ENCODE results near the gene GCN1.
"Not testable (repeated sequence)": the region's sequence is repeated elsewhere in the genome, so short reads cannot be mapped to it uniquely, and the experiment has no call there.

GCN1 gene

GRCh38 chr12:120216742-120217605 is 22.5 kb upstream of the GCN1 start:
- no peak for DNase-seq

DNA sequence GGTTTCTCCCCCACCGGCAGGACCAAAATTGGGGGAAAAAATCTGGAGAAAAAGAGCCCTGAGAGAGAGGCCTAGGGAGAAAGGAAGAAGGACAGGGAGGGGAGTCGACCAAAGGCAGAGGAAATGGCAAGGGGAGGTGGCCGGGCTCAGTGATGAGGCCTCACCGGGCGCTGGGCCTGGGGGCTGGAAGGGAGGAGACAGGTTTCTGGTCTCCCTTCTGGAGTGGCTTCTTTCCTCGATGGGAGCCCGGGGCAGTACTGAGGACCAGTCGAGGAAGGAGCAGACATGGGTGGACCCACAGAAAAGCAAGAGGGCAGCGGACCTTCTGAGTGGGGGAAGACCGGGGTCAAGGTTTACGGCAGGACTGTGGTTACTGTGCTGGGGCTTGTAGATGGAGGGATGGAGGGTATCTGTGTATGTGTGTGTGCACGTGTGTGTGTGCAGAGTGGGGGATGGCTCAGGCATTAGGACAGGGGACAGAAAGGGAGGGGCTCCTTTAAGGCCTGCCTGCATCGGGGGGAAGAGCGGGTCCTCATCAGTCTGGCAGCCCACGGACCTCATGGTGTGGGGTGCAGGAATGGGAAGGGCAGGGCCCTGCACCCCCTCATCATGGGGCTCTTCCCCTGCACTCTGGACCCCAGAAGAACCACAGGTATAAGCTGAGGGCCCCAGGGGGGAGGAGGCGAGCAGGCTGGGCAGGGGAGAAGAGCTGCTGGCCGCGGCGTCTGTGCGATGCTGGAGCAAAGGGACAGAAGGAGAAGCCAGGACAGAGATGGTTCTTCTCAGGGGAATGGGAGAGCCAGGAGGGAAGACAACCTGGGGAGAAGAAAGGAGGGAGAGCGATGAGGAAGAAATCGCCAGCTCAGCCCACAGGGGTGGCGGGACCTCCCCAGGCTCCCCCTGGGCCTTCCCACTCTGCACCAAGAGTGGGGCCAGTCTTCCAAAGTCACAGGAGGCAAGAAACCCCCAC is 21.5 kb upstream of the GCN1 start:
- DNase-seq = no peak
- in situ Hi-C loops (cut with HindIII; ENCODE audit: low pct_ligation_motif_present, low pct_unique_long_range_greater_than_20kb, low sequenced_read_pairs) = no loop called here

More at GRCh38 chr12:120216742-120217605, 22.5 kb upstream of the GCN1 start:
- in situ Hi-C loops (cut with HindIII; ENCODE audit: low pct_ligation_motif_present, low pct_unique_long_range_greater_than_20kb, low sequenced_read_pairs) = no loop called here

DNA sequence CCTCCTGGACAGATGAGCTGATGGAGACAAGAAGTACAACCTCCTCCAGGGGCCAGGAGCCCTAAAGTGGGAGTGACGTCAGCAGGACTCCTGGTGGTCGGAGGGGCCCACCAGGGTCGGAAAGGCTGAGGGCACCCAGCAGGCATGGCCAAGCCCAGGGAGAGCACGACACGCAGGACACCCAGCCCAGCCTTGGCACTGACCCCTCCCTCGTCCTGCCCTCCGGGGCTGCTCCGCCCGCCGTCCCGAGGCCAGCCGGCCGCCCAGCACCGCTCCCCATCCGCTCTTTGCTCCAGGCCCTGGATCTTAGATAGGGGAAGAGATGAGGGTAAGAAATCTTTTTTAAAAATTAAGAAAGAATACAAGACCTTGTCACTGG is 20.8 kb upstream of the GCN1 start:
- no peak for DNase-seq
- in situ Hi-C loops (cut with HindIII; ENCODE audit: low pct_ligation_motif_present, low pct_unique_long_range_greater_than_20kb, low sequenced_read_pairs) = no loop called here

- in situ Hi-C loops (cut with HindIII; ENCODE audit: low pct_ligation_motif_present, low pct_unique_long_range_greater_than_20kb, low sequenced_read_pairs) = no loop called here
- no peak for DNase-seq
Measured at GRCh38 chr12:120214626-120215356, 20.3 kb upstream of the GCN1 start.

- in situ Hi-C loops (cut with HindIII; ENCODE audit: low pct_ligation_motif_present, low pct_unique_long_range_greater_than_20kb, low sequenced_read_pairs) = no loop called here
- DNase-seq = no peak
Measured at GRCh38 chr12:120213758-120214157, 19.2 kb upstream of the GCN1 start.

DNA sequence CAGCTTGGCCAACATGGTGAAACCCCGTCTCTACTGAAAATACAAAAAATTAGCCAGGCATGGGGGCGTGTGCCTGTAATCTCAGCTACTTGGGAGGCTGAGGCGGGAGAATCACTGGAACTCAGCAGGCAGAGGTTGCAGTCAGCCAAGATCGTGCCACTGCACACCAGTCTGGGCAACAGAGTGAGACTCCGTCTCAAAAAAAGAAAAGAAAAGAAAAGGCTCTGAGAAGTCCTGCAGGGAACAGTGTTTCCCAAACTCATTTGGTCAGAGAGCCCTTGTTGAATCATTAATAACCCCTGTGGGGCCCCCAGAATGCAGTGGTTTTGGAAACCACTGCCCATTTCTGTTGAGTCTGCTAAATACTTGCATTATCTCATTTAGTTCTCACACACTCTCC is 18.7 kb upstream of the GCN1 start:
- DNase-seq; in situ Hi-C loops (cut with HindIII; ENCODE audit: low pct_ligation_motif_present, low pct_unique_long_range_greater_than_20kb, low sequenced_read_pairs): not testable (repeated sequence)

DNA sequence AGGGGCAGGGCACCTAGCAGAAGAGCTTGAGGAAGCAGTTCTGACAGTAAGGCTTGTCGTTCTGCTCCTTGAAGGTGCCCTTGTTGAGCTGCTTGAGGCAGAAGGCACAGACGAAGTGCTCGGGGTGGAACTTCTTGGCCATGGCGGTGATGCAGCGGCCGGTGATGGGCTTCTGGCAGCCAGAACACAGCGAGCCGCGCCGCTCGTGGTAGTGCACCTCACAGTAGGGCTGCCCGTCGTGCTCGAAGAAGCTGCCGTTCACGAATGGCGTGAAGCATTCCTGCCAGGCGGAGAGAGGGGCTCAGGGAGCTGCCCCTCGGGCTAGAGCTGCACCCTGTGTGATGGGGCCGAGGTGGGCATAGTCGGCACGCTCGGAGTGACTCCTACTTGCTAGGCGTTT is 17.8 kb upstream of the GCN1 start:
- in situ Hi-C loops (cut with HindIII; ENCODE audit: low pct_ligation_motif_present, low pct_unique_long_range_greater_than_20kb, low sequenced_read_pairs) = no loop called here
- no peak for DNase-seq

- DNase-seq = no peak
- in situ Hi-C loops (cut with HindIII; ENCODE audit: low pct_ligation_motif_present, low pct_unique_long_range_greater_than_20kb, low sequenced_read_pairs) = no loop called here
Measured at GRCh38 chr12:120211904-120212283, 17.4 kb upstream of the GCN1 start.

- in situ Hi-C loops (cut with HindIII; ENCODE audit: low pct_ligation_motif_present, low pct_unique_long_range_greater_than_20kb, low sequenced_read_pairs) = no loop called here
- no peak for DNase-seq
Measured at GRCh38 chr12:120211243-120211903, 16.9 kb upstream of the GCN1 start.

DNA sequence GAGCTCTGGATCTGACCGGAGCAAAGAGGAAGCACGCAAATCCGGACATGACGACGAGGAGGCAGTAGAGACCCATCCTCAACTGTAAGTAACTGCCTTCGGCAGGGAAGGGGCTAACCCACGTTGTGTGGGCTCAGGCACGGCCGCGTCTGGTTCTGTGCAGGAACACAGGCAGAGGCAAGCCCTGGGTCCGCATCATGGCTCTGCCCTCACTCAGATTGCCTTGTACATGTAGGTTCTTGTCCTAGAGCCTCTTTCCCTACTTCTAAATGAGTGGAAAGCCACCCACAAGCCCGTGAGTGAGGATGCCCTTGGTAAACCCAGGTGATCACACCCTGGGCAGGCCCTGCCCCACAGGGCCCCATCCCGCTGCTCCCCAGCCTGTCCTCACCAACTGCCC is 15.3 kb upstream of the GCN1 start:
- DNase-seq = no peak
- in situ Hi-C loops (cut with HindIII; ENCODE audit: low pct_ligation_motif_present, low pct_unique_long_range_greater_than_20kb, low sequenced_read_pairs) = loop anchor here (10.0 kb wide), 1 partner anchor 55 kb away; the partner anchor contains the start of gene PXN

GRCh38 chr12:120207227-120207626 is 12.7 kb upstream of the GCN1 start:
- in situ Hi-C loops (cut with HindIII; ENCODE audit: low pct_ligation_motif_present, low pct_unique_long_range_greater_than_20kb, low sequenced_read_pairs) = loop anchor here (10.0 kb wide), 1 partner anchor 58 kb away; the partner anchor contains the start of gene PXN
- no peak for DNase-seq

DNA sequence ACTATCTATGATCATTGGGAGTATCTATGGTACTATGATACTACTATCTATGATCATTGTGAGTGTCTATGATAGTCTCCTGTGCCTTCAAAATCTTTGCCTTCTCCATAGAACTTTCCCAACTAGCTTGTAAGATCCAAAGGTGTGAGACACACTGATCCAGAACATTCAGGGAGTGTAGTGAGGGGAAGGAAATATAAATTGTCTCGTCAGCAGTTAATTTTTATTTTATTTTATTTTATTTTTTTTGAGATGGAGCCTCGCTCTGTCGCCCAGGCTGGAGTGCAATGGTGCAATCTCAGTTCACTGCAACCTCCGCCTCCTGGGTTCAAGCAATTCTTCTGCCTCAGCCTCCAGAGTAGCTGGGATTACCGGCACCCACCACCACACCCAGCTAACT is 12.3 kb upstream of the GCN1 start:
- not testable (repeated sequence) for DNase-seq
- in situ Hi-C loops (cut with HindIII; ENCODE audit: low pct_ligation_motif_present, low pct_unique_long_range_greater_than_20kb, low sequenced_read_pairs) = loop anchor here (10.0 kb wide), 1 partner anchor 58 kb away; the partner anchor contains the start of gene PXN

DNA sequence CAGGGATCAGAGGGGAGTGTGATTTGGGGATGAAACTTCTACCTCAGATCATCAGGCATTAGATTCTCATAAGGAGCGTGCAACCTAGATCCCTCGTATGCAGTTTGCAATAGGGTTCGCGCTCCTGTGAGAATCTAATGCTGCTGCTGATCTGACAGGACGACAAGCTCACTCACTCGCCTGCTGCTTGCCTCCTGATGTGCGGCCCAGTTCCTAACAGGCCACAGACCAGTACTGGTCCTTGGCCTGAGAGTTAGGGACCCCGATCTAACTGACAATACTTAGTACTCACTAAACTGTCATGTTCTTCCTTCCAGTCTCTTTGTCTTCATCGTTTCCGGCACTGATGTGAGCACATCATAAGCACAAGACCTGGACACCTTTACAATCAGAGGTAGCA is 11.7 kb upstream of the GCN1 start:
- in situ Hi-C loops (cut with HindIII; ENCODE audit: low pct_ligation_motif_present, low pct_unique_long_range_greater_than_20kb, low sequenced_read_pairs) = loop anchor here (10.0 kb wide), 1 partner anchor 59 kb away; the partner anchor contains the start of gene PXN

GRCh38 chr12:120204171-120204570 is 9.7 kb upstream of the GCN1 start:
- DNase-seq = no peak
- in situ Hi-C loops (cut with HindIII; ENCODE audit: low pct_ligation_motif_present, low pct_unique_long_range_greater_than_20kb, low sequenced_read_pairs) = loop anchor here (10.0 kb wide), 1 partner anchor 61 kb away; the partner anchor contains the start of gene PXN

More for the DNA sequence above, 11.7 kb upstream of the GCN1 start:
- no peak for DNase-seq

- DNase-seq = no peak
- in situ Hi-C loops (cut with HindIII; ENCODE audit: low pct_ligation_motif_present, low pct_unique_long_range_greater_than_20kb, low sequenced_read_pairs) = loop anchor here (10.0 kb wide), 1 partner anchor 64 kb away; the partner anchor contains the start of gene PXN
Measured at GRCh38 chr12:120200364-120200800, 5.9 kb upstream of the GCN1 start.

- peak; percentile 65 for DNase-seq
- in situ Hi-C loops (cut with HindIII; ENCODE audit: low pct_ligation_motif_present, low pct_unique_long_range_greater_than_20kb, low sequenced_read_pairs) = loop anchor here (10.0 kb wide), 1 partner anchor 65 kb away; the partner anchor contains the start of gene PXN
Measured at GRCh38 chr12:120199595-120200306, 5.2 kb upstream of the GCN1 start.

DNA sequence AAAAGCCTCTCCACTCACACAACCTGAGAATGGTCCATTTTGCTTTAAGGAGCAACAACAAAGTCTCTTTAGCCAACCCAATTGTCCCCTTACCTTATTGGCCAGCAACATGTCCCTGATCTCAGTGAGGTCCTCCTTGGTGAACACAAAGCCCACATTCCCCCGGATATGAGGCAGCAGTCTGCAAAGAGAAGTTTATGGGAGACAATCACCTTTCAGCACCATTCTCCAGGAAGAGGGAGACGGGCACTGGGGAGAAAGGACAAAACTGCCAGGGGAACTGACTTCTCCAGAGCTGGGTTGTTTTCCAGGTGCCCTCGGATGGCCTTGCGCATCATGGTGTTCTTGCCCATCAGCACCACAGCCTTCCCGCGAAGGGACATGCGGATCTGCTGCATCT is 4.5 kb upstream of the GCN1 start:
- no peak for DNase-seq
- in situ Hi-C loops (cut with HindIII; ENCODE audit: low pct_ligation_motif_present, low pct_unique_long_range_greater_than_20kb, low sequenced_read_pairs) = no loop called here

Data from ACHN (cell line).